Measurements from ENCODE around the gene SPG21. TPM values are rescaled to one million over a fixed set of nuclear protein-coding genes. Genes with fewer than 3 reads are reported as not detected.

SPG21 gene
- total and polyA plus RNA-seq, 2 of the 8 experiments (the other 6 are each of a cell fraction or from before 2014, with no cell fraction given), result 67.3 to 72.7 TPM

GRCh38 chr15:64916365-64916764, 73.3 kb downstream of the SPG21 start:
- Histone ChIP-seq H3K79me1 (ENCODE audit: low read depth, low read length) (no peaks in the 10 kb centered on the region), H3K18ac (ENCODE audit: extremely low read depth, low read length) (peak overlapping the region; percentile 9; the same call in 1 of the 2 replicates), H4K20me1 (replicated peaks in 1 of 2; ENCODE audit: control insufficient read depth in 1 of 2, insufficient read depth in 2 of 2, low read length in 2 of 2) (no peaks in the 10 kb centered on the region), H3K4ac (replicated peaks; ENCODE audit: insufficient read length, low read depth, low read length) (no peak overlapping the region), H2BK20ac (ENCODE audit: low read length) (no peak overlapping the region), H3K79me2 (ENCODE audit: control insufficient read depth in 1 of 2, insufficient read depth in 2 of 2, low read length in 2 of 2) (no peaks in the 10 kb centered on the region), H3K4me2 (ENCODE audit: insufficient read depth in 1 of 2, low read depth in 2 of 2, low read length in 2 of 2) (0 out of 4 replicates have a peak overlapping the region, but pooled peaks of 1 of the 2 experiments have one; percentile 38), H2BK15ac (ENCODE audit: low read length) (no peak overlapping the region), H3K27ac (ENCODE audit: low read depth, low read length) (no peak overlapping the region), H2BK120ac (replicated peaks; ENCODE audit: low read depth, low read length) (no peak overlapping the region), H2BK5ac (ENCODE audit: low read depth, low read length) (no peak overlapping the region; the same call in 1 of the 2 replicates), H3K9ac (replicated peaks in 1 of 4; ENCODE audit: extremely low read depth in 1 of 4, low read depth in 3 of 4, low read length in 3 of 4) (no peak overlapping the region), H3K27me3 (replicated peaks in 1 of 4; ENCODE audit: control insufficient read depth in 3 of 4, extremely low read depth in 1 of 4, insufficient read depth in 3 of 4, low read length in 3 of 4) (peaks cover 0 to 12% (median 11%) of the 10 kb centered on the region in 4 experiments; a peak in 5 of 7 replicates), H3K4me1 (replicated peaks in 1 of 4; ENCODE audit: control insufficient read depth in 3 of 4, insufficient read depth in 4 of 4, low read length in 3 of 4) (peaks cover 0 to 16% (median 10%) of the 10 kb centered on the region in 4 experiments; a peak in 6 of 7 replicates), H4K5ac (ENCODE audit: insufficient read length, low read depth, low read length) (no peak overlapping the region), H2BK12ac (ENCODE audit: low read depth, low read length) (peak overlapping the region; percentile 70; the same call in 1 of the 2 replicates), H4K91ac (replicated peaks; ENCODE audit: insufficient read length, low read length) (no peak overlapping the region), H4K8ac (ENCODE audit: extremely low read depth, insufficient read depth, low read length) (no peak overlapping the region), H3K23ac (ENCODE audit: insufficient read length) (no peak overlapping the region), H3K4me3 (ENCODE audit: extremely low read depth in 1 of 4, insufficient read depth in 2 of 4, low read depth in 3 of 4, low read length in 4 of 4) (no peak overlapping the region), H3K36me3 (ENCODE audit: control insufficient read depth in 2 of 4, insufficient read depth in 4 of 4, low read length in 3 of 4) (no peaks in the 10 kb centered on the region), H3K14ac (ENCODE audit: insufficient read length) (no peak overlapping the region), H3K23me2 (ENCODE audit: low read depth, low read length) (peaks cover 6% of the 10 kb centered on the region; the same call in 1 of the 2 replicates), H3K9me3 (ENCODE audit: insufficient read depth in 2 of 2, low read depth in 1 of 2, low read length in 1 of 2) (no peaks in the 10 kb centered on the region), H2AK5ac (ENCODE audit: low read depth, low read length) (0 out of 2 replicates have a peak overlapping the region, but pooled peaks have one; percentile 17), H3K56ac (replicated peaks; ENCODE audit: insufficient read length, low read depth, low read length) (no peak overlapping the region), H2AFZ (ENCODE audit: low read length) (no peak overlapping the region)
- ChIA-PET POLR2A (ENCODE audit: partially characterized antibody) (interaction anchor here (1.0 to 1.9 kb wide), 6 partner anchors 11 to 107 kb away, joined by 3 to 10 read pairs (median 4); no protein-coding TSS in a partner anchor), CTCF (ENCODE audit: partially characterized antibody) (interaction anchor here (0.9 to 1.7 kb wide), 3 partner anchors 11 to 174 kb away, joined by 3 to 9 read pairs (median 5); no protein-coding TSS in a partner anchor)
- TF ChIP-seq TAF1 (IDR thresholded peaks at IDR 0.05; ENCODE audit: low read depth, low read length) (no peak), ZNF274 (IDR thresholded peaks at IDR 0.05; ENCODE audit: borderline replicate concordance, extremely low read depth, low read length) (no peak), JUN (IDR thresholded peaks at IDR 0.05; ENCODE audit: low read depth, low read length) (no peak), CEBPB (IDR thresholded peaks at IDR 0.05; ENCODE audit: low read depth, low read length) (no peak), HDAC2 (IDR thresholded peaks at IDR 0.05; ENCODE audit: borderline replicate concordance in 1 of 2, low read depth in 2 of 2, low read length in 2 of 2) (no peak), BRCA1 (IDR thresholded peaks at IDR 0.05; ENCODE audit: low read depth, low read length) (no peak), RAD21 (IDR thresholded peaks at IDR 0.05 in 1 of 2, conservative IDR thresholded peaks at IDR 0.05 in 1 of 2; ENCODE audit: low read depth in 2 of 2, low read length in 2 of 2) (no peak), PHF8 (conservative IDR thresholded peaks at IDR 0.05; ENCODE audit: low read depth, low read length) (no peak)
- 83% methylated on average over 2 of the region's 2 CpGs; no CpG with 5 or more reads in 1 of the 2 experiments for WGBS, 2 experiments (ENCODE audit: extremely low coverage in 1 of 2, insufficient coverage in 1 of 2, insufficient read length in 1 of 2, insufficient replicate concordance in 2 of 2, low coverage in 1 of 2, low lambda C conversion rate in 2 of 2, missing lambda C conversion rate in 1 of 2)
- DNase-seq (ENCODE audit: low read depth in 1 of 2, low spot score in 2 of 2) (no peak), FAIRE-seq (no peak)

All from H1 (cell line).